ENCODE data around the gene SEMA5A.
A peak's percentile ranks its signal among the peaks of the same experiment; 100 is the strongest.

The SEMA5A gene

DNA sequence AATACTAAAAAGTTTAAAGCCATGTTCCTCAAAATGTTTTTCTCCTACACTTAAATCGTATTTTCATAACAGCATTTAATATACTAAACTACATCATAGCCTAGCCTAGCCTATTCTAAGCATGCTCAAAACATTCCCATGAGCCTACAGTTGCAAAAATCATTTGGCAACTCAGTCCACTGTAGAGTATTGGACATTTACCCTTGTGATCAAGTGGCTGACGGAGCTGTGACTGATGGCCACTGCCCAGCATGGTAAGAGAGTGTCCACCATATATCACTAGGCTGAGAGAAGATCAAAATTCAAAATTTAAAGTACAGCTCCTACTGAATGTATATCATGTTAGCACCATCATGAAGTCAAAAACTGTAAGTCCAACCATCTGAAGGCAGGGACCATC, 30.9 kb downstream of the SEMA5A start:
- H3K27ac ChIP-seq = no peak overlapping the region
- TF ChIP-seq, protein P1, sequence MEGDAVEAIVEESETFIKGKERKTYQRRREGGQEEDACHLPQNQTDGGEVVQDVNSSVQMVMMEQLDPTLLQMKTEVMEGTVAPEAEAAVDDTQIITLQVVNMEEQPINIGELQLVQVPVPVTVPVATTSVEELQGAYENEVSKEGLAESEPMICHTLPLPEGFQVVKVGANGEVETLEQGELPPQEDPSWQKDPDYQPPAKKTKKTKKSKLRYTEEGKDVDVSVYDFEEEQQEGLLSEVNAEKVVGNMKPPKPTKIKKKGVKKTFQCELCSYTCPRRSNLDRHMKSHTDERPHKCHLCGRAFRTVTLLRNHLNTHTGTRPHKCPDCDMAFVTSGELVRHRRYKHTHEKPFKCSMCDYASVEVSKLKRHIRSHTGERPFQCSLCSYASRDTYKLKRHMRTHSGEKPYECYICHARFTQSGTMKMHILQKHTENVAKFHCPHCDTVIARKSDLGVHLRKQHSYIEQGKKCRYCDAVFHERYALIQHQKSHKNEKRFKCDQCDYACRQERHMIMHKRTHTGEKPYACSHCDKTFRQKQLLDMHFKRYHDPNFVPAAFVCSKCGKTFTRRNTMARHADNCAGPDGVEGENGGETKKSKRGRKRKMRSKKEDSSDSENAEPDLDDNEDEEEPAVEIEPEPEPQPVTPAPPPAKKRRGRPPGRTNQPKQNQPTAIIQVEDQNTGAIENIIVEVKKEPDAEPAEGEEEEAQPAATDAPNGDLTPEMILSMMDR (conservative IDR thresholded peaks at IDR 0.05) = no peak

- H3K27ac ChIP-seq = no peak overlapping the region
- TF ChIP-seq, protein P1 (conservative IDR thresholded peaks at IDR 0.05) = peak; percentile 46
Measured at GRCh38 chr5:9513827-9514226, 32.0 kb downstream of the SEMA5A start.

- no peak overlapping the region for H3K27ac ChIP-seq
Measured at GRCh38 chr5:9512457-9512856, 33.4 kb downstream of the SEMA5A start.

GRCh38 chr5:9507974-9508373, 37.9 kb downstream of the SEMA5A start:
- no peak overlapping the region for H3K27ac ChIP-seq
- TF ChIP-seq, protein P1 (conservative IDR thresholded peaks at IDR 0.05) = no peak

More at GRCh38 chr5:9512457-9512856, 33.4 kb downstream of the SEMA5A start:
- TF ChIP-seq, protein P1 (conservative IDR thresholded peaks at IDR 0.05) = no peak

DNA sequence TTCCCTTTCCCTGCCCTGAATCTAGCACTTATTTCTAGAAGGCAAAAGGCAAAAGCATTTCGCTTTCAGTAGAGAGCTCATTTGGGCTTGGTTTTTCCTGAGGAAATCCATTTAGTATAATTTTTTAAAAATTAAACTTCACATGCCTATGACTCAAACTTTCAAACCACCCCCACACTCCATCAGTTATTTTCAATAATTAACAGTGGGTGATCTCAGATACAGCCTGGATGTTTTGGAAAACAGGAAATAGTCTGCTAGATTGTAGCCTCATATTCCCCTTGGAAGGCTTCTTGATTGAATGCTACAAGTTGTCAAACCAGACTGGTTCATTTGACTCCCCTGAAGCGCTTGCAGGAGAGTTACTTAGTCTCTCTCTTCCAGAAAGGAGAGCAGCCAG, 40.6 kb downstream of the SEMA5A start:
- TF ChIP-seq, protein P1 (conservative IDR thresholded peaks at IDR 0.05) = no peak
- H3K27ac ChIP-seq = no peak overlapping the region

- TF ChIP-seq, protein P1 (conservative IDR thresholded peaks at IDR 0.05) = no peak
- H3K27ac ChIP-seq = no peak overlapping the region
Measured at GRCh38 chr5:9502864-9503263, 43.0 kb downstream of the SEMA5A start.

DNA sequence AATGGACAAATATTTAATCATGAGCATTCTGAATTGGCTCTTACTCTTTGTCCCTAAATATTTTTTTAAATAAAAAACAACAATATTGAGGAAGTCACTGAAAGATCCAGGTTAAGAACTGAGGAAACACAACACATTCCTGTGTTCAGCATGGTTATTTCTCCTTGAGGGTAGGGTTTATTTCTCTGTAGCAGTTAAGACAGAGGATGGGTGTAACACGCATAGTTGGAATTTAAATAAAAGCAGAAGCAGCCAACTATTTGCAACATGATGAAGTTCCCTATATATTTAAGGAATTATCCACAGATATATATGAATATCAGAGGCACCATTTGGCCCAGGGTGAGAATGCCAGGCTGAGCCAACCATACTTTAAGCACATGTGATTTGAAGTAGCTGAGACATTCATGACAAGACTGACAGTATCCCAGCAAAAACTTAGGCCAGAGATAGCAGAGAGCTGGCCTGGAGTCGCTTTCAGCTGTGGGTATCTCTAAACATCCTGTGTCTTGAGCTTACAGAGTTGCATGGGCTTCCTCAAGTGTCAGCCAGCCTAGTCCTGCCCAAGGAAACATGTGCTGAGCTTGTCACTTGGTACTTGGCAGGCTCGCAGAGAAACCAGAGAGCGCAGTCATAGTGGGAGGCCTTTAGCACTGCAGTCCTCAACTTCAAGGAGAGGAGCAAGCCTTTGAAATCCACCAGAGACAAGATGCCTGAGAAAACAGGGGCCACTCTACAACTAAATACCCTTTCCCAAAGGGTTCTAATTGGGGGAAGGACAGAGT, 43.6 kb downstream of the SEMA5A start:
- TF ChIP-seq, protein P1 (conservative IDR thresholded peaks at IDR 0.05) = no peak
- no peak overlapping the region for H3K27ac ChIP-seq

Data from VCaP (cell line).